GM13977 (cell line): ENCODE measurements around the gene NOD1.

Experiments used
- DNase-seq: peaks from one replicate; pipeline ENCODE4 v3.0.0; 2012; ENCODE audit warnings: low spot score
- in situ Hi-C: fragments of 300-500 bp; cut with MboI; formaldehyde crosslinking; loops from one replicate; pipeline ENCODE4 v1.12.0; 2022; ENCODE audit warnings: low sequenced_read_pairs, low pct_unique_long_range_greater_than_20kb, mixed read lengths, inconsistent platforms; ENCODE audit not compliant: unreplicated experiment
- TF ChIP-seq, protein P1 (sequence below): IDR thresholded peaks from 2 replicates; pipeline ENCODE4 v1.5.1; 2012; ENCODE audit warnings: mild to moderate bottlenecking, control low read depth; ENCODE audit not compliant: insufficient read depth; ENCODE audit errors: extremely low read depth, missing control alignments

The NOD1 gene

GRCh38 chr7:30469303-30469702 is 9.3 kb downstream of the NOD1 start:
- no peak for DNase-seq
- TF ChIP-seq, protein P1, sequence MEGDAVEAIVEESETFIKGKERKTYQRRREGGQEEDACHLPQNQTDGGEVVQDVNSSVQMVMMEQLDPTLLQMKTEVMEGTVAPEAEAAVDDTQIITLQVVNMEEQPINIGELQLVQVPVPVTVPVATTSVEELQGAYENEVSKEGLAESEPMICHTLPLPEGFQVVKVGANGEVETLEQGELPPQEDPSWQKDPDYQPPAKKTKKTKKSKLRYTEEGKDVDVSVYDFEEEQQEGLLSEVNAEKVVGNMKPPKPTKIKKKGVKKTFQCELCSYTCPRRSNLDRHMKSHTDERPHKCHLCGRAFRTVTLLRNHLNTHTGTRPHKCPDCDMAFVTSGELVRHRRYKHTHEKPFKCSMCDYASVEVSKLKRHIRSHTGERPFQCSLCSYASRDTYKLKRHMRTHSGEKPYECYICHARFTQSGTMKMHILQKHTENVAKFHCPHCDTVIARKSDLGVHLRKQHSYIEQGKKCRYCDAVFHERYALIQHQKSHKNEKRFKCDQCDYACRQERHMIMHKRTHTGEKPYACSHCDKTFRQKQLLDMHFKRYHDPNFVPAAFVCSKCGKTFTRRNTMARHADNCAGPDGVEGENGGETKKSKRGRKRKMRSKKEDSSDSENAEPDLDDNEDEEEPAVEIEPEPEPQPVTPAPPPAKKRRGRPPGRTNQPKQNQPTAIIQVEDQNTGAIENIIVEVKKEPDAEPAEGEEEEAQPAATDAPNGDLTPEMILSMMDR: no peak
- in situ Hi-C loops: no loop called here

DNA sequence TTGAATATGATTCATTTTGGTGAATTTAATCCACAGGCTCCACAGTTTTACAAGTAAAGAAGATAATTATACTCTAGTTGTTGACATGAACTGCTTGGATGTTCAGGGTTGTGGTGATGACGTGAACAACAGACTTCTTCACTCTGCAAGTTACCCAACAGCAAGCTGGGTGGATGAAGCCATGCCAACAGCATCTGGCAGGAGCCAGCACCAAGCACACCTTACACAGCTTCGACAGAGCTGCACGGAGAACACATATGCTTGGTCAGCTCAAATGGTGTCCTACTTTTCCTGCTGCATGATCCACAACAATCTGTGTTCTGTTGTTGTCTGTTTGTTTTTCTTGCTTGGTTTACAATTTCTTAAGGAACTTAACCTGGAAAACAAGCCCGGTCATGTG is 9.8 kb downstream of the NOD1 start:
- in situ Hi-C loops: no loop called here
- TF ChIP-seq, protein P1: no peak
- DNase-seq: no peak

GRCh38 chr7:30468041-30468440 is 10.5 kb downstream of the NOD1 start:
- TF ChIP-seq, protein P1: no peak
- DNase-seq: no peak
- in situ Hi-C loops: no loop called here

- TF ChIP-seq, protein P1: no peak
- in situ Hi-C loops: no loop called here
- no peak for DNase-seq
These were observed 11.3 kb downstream of the NOD1 start for GRCh38 chr7:30467271-30467670.

DNA sequence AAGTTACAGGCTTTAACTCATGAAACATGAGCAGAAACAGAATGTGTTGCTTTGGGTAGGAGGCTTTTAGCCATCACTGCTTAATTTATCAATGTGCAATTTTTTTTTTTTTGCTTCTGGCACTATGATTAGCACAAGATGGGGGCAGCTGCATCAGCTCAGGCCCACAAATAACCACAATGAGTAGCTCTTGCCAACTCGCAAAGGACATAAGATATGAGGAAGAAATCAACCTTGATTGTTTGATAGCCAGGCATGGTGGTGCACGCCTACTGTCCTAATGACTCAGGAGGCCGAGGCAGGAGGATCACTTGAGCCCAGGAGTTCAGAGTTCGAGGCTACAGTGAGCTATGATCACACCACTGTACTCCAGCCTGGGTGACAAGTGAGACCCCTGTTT is 12.3 kb downstream of the NOD1 start:
- TF ChIP-seq, protein P1: no peak
- in situ Hi-C loops: no loop called here
- DNase-seq: no peak

DNA sequence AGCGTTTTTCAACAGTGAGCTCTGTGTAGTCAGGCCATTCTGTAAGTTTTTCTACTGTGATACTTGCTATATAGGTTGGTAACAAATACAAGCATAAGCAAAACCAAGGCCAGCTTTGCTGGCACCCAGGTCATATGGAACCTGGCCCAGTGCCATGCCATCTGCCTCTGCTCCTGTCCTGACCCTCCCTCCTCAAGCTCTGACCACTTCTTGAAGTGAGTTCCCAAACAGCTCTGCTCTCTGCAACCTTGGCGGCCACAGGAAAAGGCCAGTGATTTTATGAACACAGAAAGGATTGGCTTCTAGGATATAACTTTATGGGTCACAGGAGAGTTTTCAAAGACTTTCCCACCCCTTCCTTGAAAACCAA is 12.8 kb downstream of the NOD1 start:
- no peak for DNase-seq
- in situ Hi-C loops: no loop called here

More for the DNA sequence above, 12.8 kb downstream of the NOD1 start:
- TF ChIP-seq, protein P1: no peak
